NCI-H128 (cell line): Measurements from ENCODE around the gene TBC1D17.

Experiments
- DNase-seq: peaks from one replicate; lab custom pipeline; 2025; ENCODE audit not compliant: unreplicated experiment; lab: John Stamatoyannopoulos, UW

Gene TBC1D17

GRCh38 chr19:49875177-49875576 is 2.3 kb upstream of the TBC1D17 start:
- DNase-seq = no peak

- DNase-seq = peak; percentile 41
Observed at GRCh38 chr19:49875857-49876421, 1.6 kb upstream of the TBC1D17 start.

GRCh38 chr19:49876422-49877019 is 981 bp upstream of the TBC1D17 start:
- peak; percentile 96 for DNase-seq

GRCh38 chr19:49877879-49878743 is 609 bp downstream of the TBC1D17 start:
- peak; percentile 88 for DNase-seq

- DNase-seq = no peak
Observed at GRCh38 chr19:49878744-49879070, 1.2 kb downstream of the TBC1D17 start.

- no peak for DNase-seq
Observed at GRCh38 chr19:49879243-49879963, 1.9 kb downstream of the TBC1D17 start.

- DNase-seq = no peak
Observed at GRCh38 chr19:49880162-49880869, 2.8 kb downstream of the TBC1D17 start.

- DNase-seq = no peak
Observed at GRCh38 chr19:49881186-49881585, 3.7 kb downstream of the TBC1D17 start.

- DNase-seq = no peak
Observed at GRCh38 chr19:49881672-49882394, 4.3 kb downstream of the TBC1D17 start.

GRCh38 chr19:49882643-49883042 is 5.1 kb downstream of the TBC1D17 start:
- DNase-seq = no peak

GRCh38 chr19:49883094-49883493 is 5.6 kb downstream of the TBC1D17 start:
- DNase-seq = no peak

GRCh38 chr19:49884109-49884508 is 6.6 kb downstream of the TBC1D17 start:
- DNase-seq = no peak

GRCh38 chr19:49884760-49885159 is 7.3 kb downstream of the TBC1D17 start:
- DNase-seq = no peak

GRCh38 chr19:49887037-49887664 is 9.6 kb downstream of the TBC1D17 start:
- DNase-seq = no peak

GRCh38 chr19:49887665-49888509 is 10.4 kb downstream of the TBC1D17 start:
- DNase-seq = peak; percentile 70

GRCh38 chr19:49888510-49888824 is 11.0 kb downstream of the TBC1D17 start:
- DNase-seq = peak; percentile 50

GRCh38 chr19:49889038-49889686 is 11.7 kb downstream of the TBC1D17 start:
- no peak for DNase-seq

GRCh38 chr19:49889687-49890348 is 12.3 kb downstream of the TBC1D17 start:
- DNase-seq = no peak
